Measurements from ENCODE around the gene FRMD1.

- TF ChIP-seq POLR2A (IDR thresholded peaks at IDR 0.05): no peak
- no peak for TF ChIP-seq CTCF (IDR thresholded peaks at IDR 0.05)
Observed at GRCh38 chr6:168083514-168083885, 4.5 kb upstream of the FRMD1 start.
